NCI-H460 (cell line): ENCODE results near the gene NGRN. TPM values are rescaled to one million over a fixed set of nuclear protein-coding genes. Genes with fewer than 3 reads are reported as not detected.
A peak's percentile ranks its signal among the peaks of the same experiment; 100 is the strongest.
"Not testable (repeated sequence)": the region's sequence is repeated elsewhere in the genome, so short reads cannot be mapped to it uniquely, and the experiment has no call there.

Experiments
- DNase-seq: peaks from one replicate; pipeline ENCODE4 v3.0.0-alpha.2; 2016; ENCODE audit warnings: low read depth; ENCODE audit errors: extremely low read depth
- total RNA-seq: library from RNA; depleted of rRNA; stranded (reverse); fragments of >200 nt; shearing (Covaris generic); gene quantifications from 2 replicates; pipeline ENCODE4 v1.2.3, GENCODE V29; 2014

Gene NGRN
- total RNA-seq, 1 experiment from 2014 or later = 120 TPM

- DNase-seq = peak; percentile 96
These were observed 31.9 kb upstream of the NGRN start, which contains the start of gene CIB1 for GRCh38 chr15:90233387-90234095. Gene CIB1, minus strand, starts transcription at chr15:90233941. Its CDS starts 56 bp downstream, at chr15:90233885.

DNA sequence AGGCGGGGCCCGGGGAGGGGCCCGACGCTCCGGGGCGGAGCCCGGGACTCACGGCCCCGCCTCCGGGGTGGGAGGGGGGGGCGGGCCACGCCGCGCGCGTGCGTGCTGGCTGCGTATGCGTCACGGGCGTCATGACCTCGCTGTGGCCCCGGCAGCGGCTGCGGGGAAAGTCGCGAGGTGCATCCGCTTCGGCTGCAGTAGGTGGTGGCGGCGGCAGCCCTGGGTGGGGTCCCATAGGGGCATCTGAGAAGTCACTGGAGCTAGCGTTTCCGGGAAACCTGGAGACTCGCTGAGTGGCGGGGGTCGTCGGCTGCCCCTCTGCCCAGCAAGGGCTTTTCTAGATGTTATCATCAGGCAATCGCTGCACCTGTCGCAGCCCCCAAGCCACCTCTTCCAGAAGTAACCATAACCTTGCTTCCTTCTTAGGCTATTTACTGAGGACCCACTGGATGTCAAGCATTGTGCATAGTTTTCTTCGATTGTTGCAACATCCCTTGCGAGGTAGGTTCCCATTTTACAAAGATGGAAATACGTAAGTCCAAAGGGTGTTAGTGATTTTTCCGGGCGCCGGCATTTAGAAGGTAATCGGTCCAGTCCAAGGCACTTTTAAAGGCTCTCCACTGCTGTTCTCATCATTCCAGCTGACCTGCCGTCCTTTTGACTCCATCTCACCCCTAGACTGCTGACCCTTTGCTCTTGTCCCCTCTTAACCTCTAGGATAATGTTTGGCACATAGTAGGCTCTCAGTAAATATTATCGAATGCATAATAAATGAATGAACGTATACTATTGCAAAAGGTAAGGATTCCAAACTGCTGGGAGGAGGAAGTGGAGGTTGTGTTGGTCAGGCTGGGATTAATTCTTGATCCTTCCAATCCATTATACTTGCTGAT, 31.1 kb upstream of the NGRN start, which contains the start of gene GDPGP1:
Gene GDPGP1, plus strand, starts transcription at position 114 of the 893 bp plus-strand sequence. CDS start 6,700 bp downstream, outside the sequence.
- no peak for DNase-seq

GRCh38 chr15:90239371-90239770, 26.1 kb upstream of the NGRN start:
- no peak for DNase-seq

GRCh38 chr15:90240856-90241255, 24.6 kb upstream of the NGRN start:
- DNase-seq = no peak

DNA sequence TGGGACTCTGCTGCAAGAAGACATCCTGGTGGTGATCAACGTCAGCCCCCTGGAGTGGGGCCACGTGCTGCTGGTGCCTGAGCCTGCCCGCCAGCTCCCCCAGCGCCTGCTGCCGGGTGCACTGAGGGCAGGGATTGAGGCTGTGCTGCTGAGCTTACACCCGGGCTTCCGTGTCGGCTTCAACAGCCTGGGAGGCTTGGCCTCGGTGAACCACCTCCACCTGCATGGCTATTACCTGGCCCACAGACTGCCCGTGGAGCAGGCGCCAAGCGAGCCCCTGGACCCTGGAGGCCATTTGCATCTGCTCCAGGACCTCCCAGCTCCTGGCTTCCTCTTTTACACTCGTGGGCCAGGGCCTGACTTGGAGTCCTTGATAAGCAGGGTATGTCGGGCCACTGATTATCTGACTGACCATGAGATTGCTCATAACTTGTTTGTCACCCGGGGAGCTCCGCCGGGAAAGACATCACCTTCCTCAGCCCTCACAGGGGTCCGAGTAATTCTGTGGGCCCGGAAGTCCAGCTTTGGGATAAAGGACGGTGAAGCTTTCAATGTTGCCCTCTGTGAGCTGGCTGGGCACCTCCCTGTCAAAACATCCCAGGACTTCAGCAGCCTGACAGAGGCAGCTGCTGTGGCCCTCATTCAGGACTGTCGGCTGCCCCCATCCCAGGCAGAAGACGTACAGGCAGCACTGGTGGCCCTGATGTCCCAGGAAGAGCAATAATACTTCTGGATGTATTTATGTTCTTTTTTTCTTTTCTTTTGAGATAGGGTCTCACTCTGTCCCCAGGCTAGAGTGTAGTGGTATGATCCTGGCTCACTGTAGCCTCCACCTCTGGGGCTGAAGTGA, 23.9 kb upstream of the NGRN start:
- no peak for DNase-seq

DNA sequence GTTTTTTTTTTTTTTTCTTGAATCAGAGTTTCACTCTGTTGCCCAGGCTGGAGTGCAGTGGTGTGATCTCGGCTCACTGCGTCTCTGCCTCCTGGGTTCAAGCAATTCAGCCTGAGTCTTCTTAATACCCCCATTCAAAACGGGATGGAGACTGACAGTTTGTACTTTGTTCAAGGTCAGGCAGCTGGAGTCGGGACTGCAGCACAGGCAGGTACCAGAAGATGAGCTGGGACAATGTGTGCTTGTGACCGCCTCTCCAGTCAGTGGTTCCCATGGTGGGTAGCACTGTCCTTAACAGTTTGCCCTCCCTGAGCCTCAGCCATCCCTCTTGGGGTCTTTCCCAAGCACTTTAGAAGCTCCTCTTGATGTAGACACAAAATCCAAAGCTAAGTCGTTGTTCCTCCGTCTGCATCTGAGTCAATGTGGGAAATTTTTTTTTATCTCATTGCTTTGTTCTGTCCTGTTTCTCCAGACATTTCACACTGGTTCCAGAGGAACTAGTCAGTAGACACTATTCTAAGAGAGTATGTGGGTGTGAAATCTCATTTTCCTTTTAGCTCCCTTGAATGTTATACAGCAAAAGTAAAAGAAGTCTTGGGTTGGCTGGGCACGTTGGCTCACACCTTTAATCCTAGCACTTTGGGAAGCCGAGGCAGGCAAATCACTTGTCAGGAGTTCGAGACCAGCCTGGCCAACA, 21.4 kb upstream of the NGRN start:
- no peak for DNase-seq

DNA sequence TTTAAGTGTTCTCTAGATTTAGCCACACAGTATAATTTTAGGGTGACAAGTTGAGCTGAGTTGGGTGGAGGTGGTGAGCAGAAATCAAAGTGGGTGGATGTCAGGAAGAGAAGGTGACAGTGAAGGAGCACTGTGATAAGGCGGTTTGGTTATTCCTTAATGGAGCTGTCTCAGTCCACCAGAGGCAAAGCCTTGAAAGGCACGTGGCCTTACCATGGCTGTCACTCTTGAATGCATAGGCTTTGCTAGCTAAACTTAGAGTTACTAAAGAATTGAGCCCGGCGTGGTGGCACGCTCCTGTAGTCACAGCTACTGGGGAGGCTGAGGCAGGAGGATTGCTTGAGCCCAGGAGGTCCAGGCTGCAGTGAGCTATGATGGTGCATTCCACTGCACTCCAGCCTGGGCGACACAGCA, 16.7 kb upstream of the NGRN start:
- no peak for DNase-seq

GRCh38 chr15:90249203-90249863, 16.1 kb upstream of the NGRN start, which contains the start of gene TTLL13:
Gene TTLL13, plus strand, starts transcription at chr15:90249556. Its CDS starts 1,075 bp downstream, at chr15:90250631.
- DNase-seq = peak; percentile 88

- DNase-seq = no peak
These were observed 7.7 kb upstream of the NGRN start for GRCh38 chr15:90257776-90258175.

- DNase-seq = no peak
These were observed 5.9 kb upstream of the NGRN start for GRCh38 chr15:90259524-90259923.

DNA sequence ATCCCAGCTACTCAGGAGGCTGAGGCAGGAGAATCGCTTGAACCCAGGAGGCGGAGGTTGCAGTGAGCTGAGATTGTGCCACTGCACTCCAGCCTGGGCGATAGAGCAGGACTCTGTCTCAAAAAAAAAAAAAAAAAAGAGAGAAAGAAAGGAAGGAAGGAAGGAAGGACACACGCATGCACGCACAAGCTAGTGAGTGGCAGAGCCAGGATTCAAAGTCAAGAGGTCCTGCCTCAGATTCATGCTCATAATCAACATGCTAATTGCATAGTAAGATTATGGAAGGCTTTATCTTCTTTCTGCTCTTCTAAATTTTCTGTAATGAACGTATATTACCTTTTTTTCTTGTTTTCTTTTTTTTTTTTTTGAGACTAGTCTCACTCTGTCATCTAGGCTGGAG, 4.7 kb upstream of the NGRN start:
- not testable (repeated sequence) for DNase-seq

DNA sequence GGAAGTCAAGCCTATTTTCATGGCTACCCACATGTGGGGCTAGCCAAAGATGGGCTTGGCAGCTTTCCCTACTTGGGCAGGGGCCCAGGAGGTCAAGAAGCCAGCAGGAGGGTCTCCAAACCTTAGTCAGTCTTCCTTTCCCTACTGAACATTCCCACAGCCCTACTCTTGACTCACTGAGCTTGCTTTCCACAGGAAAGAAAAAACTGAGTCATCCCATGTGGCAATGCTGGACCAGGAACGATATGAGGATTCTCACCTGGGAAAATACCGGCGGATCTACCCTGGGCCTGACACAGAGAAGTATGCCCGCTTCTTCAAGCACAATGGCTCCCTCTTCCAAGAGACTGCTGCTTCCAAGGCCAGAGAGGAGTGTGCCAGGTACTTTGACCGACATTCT, 3.7 kb upstream of the NGRN start:
- no peak for DNase-seq

DNA sequence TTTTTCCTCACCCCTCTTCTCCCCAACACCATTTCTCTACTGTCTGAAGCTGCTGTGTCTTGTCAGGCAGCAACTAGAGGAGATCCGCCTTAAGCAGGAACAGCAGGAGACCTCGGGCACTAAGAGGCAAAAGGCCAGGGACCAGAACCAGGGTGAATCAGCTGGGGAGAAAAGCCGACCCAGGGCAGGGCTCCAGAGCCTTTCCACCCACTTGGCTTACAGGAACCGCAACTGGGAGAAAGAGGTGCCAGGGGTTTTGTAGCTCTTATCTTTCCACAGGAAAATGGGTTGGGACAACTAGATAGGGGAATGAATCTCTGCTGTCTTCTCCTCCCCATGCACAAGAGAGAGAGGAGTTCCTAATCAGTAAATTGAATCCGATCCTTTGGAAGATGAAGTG, 3.0 kb upstream of the NGRN start:
- DNase-seq = no peak

GRCh38 chr15:90264671-90265070, 801 bp upstream of the NGRN start:
- DNase-seq = no peak

DNA sequence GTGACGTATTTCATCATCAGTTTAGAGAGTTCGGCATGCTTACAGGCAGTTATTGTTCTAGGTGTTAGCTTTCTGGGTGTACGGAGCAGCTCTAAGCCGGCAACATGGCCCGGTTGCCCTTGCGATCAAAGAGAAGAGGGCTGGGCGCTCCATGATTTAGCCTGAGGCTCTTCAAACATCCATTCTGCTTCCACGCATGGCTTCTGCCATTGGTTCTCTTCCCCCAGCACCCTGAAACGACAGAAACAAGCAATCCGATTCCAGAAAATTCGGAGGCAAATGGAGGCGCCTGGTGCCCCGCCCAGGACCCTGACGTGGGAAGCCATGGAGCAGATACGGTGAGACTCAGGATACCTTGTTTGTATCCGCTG, 574 bp downstream of the NGRN start:
- DNase-seq = no peak

DNA sequence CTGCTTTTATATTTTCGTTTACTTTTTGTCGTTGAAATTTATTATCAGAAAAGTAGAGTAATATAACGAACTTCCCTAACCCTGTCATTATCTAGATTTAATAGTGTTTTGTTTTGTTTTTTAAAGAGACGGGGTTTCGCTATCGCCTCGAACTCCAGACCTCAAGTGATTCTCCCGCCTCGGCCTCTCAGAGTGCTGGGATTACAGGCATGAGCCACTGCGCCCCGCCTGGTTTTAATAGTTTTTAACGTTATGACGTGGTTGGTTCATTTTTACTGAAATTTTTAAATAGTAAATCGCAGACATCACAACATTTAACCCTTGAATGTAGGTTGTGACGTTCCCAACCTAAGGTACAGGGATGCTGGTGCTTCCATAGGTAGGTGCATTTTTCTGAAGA, 1.0 kb downstream of the NGRN start:
- DNase-seq = no peak

DNA sequence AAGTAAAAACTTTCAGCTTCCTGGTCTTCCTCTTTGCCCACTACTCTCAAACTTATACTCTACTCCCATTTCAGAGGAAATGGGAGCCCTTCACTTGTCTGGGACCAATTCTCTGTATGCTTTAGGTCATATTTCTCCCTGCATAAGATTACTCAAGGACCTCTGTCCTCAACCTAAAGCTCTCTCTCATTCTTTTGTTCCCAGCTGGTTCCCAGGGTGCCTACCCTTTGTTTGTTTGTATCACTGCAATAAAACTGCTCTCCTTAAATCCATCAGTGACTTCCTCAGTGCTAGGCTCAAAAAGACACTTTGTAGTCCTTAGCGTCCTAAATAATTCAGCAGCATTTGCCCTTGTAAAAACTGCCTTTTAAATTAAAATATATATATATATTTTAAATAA, 2.9 kb downstream of the NGRN start:
- no peak for DNase-seq

- no peak for DNase-seq
These were observed 5.2 kb downstream of the NGRN start for GRCh38 chr15:90270502-90271150.
